Measurements from ENCODE around the gene CAMSAP1. TPM values are rescaled to one million over a fixed set of nuclear protein-coding genes. Genes with fewer than 3 reads are reported as not detected.
"Not testable (repeated sequence)": the region's sequence is repeated elsewhere in the genome, so short reads cannot be mapped to it uniquely, and the experiment has no call there.

CAMSAP1 gene
- total RNA-seq, 1 donor from 2014 or later, result 31.3 TPM

GRCh38 chr9:135921749-135922310 is 14.5 kb upstream of the CAMSAP1 start:
- H3K4me3 ChIP-seq (ENCODE audit: low read length in 3 of 3), result no peak overlapping the region
- H3K27ac ChIP-seq (ENCODE audit: low read depth, low read length), result no peak overlapping the region
- H3K9ac ChIP-seq (ENCODE audit: low read depth in 1 of 3, low read length in 3 of 3), result peak overlapping the region in 1 of 3 donors; percentile 33
- peaks cover under 1 to 11% (median 7%) of the 10 kb centered on the region in 3 donors for H3K4me1 ChIP-seq (ENCODE audit: control insufficient read depth in 3 of 3, insufficient read depth in 3 of 3, low read length in 3 of 3)
- no peaks in the 10 kb centered on the region for H3K9me3 ChIP-seq (ENCODE audit: control insufficient read depth in 3 of 3, low read length in 3 of 3)
- peaks cover 6 to 11% (median 10%) of the 10 kb centered on the region in 3 donors for H3K36me3 ChIP-seq (ENCODE audit: control insufficient read depth in 3 of 3, insufficient read depth in 3 of 3, low read length in 3 of 3)
- H3K27me3 ChIP-seq (ENCODE audit: control insufficient read depth in 3 of 3, insufficient read depth in 3 of 3, low read length in 3 of 3), result no peaks in the 10 kb centered on the region

DNA sequence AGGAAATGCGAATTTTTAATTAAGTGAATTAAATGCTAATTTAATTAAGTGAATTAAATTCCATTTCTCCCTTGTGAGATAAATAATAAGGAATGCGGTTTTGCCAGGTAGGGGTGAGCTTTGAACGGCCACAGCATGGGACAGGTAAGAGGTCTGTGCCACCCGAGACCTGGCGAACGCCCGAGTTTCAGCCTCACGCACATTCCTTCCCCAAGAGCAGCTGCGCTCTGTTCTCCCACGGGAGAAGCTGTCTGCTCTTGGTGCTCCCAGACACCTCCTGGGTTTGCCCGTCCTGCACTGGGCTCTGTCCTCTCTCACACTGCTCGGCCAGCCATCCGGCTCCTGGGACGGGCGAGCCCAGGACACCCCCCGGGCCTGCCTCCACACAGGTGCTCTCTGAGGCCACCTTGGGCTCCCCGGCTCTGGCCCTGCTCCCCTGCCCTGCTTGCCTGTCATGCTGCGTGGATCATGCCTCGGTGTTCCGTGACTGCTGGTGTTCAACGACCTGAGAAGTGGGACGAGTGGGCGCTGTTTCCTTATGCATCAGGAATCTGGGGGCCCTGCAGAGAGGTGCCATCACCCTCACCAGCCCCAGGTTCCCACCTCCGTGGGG is 13.7 kb upstream of the CAMSAP1 start:
- H3K4me1 ChIP-seq (ENCODE audit: control insufficient read depth in 3 of 3, insufficient read depth in 3 of 3, low read length in 3 of 3), result peaks cover 0 to 4% (median 0%) of the 10 kb centered on the region in 3 donors
- no peak overlapping the region for H3K9ac ChIP-seq (ENCODE audit: low read depth in 1 of 3, low read length in 3 of 3)
- no peak overlapping the region for H3K27ac ChIP-seq (ENCODE audit: low read depth, low read length)
- peaks cover 9 to 17% (median 11%) of the 10 kb centered on the region in 3 donors for H3K36me3 ChIP-seq (ENCODE audit: control insufficient read depth in 3 of 3, insufficient read depth in 3 of 3, low read length in 3 of 3)
- H3K27me3 ChIP-seq (ENCODE audit: control insufficient read depth in 3 of 3, insufficient read depth in 3 of 3, low read length in 3 of 3), result no peaks in the 10 kb centered on the region
- no peaks in the 10 kb centered on the region for H3K9me3 ChIP-seq (ENCODE audit: control insufficient read depth in 3 of 3, low read length in 3 of 3)
- H3K4me3 ChIP-seq (ENCODE audit: low read length in 3 of 3), result no peak overlapping the region

DNA sequence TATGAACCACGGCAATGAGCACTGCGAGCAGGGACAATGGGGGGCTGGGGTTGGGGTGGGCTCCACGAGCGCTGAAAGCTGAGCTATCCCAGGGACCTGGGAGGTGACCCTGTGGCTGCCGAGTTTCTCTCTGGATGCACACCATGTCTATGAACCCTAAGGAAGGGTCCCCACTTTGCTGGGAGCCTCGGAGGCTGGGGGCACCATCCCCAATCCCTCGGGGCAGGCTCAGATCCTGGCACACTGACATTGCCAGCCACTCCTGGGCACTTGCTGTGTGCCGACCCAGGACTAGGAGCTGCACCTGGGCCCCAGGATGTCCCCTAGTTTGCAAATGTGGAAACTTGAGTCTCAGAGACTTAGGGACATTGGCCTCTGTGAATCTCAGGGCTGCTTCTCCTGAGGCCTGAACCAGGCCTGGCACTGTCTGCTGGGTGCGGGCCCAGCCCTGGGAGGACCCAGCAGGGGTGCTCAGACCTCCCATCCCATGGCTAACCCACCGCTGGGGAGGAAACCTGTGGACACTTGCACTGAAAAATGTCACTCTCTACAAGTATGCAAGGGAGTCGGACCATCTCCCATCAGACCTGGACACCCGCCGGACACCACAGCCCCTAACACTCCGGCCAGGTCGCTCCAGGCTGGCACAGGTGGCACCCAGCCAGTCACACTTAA is 13.0 kb upstream of the CAMSAP1 start:
- Histone ChIP-seq H3K4me3 (ENCODE audit: low read length in 3 of 3) (no peak overlapping the region), H3K27me3 (ENCODE audit: control insufficient read depth in 3 of 3, insufficient read depth in 3 of 3, low read length in 3 of 3) (no peaks in the 10 kb centered on the region), H3K9ac (ENCODE audit: low read depth in 1 of 3, low read length in 3 of 3) (no peak overlapping the region), H3K27ac (ENCODE audit: low read depth, low read length) (no peak overlapping the region), H3K4me1 (ENCODE audit: control insufficient read depth in 3 of 3, insufficient read depth in 3 of 3, low read length in 3 of 3) (no peaks in the 10 kb centered on the region), H3K36me3 (ENCODE audit: control insufficient read depth in 3 of 3, insufficient read depth in 3 of 3, low read length in 3 of 3) (peaks cover 11 to 20% (median 12%) of the 10 kb centered on the region in 3 donors), H3K9me3 (ENCODE audit: control insufficient read depth in 3 of 3, low read length in 3 of 3) (peaks cover 0 to 1% (median 0%) of the 10 kb centered on the region in 3 donors)

GRCh38 chr9:135919318-135919890 is 12.1 kb upstream of the CAMSAP1 start:
- H3K9me3 ChIP-seq (ENCODE audit: control insufficient read depth in 3 of 3, low read length in 3 of 3), result peaks cover 0 to 3% (median 0%) of the 10 kb centered on the region in 3 donors
- H3K27me3 ChIP-seq (ENCODE audit: control insufficient read depth in 3 of 3, insufficient read depth in 3 of 3, low read length in 3 of 3), result no peaks in the 10 kb centered on the region
- peaks cover 0 to 4% (median 3%) of the 10 kb centered on the region in 3 donors for H3K4me1 ChIP-seq (ENCODE audit: control insufficient read depth in 3 of 3, insufficient read depth in 3 of 3, low read length in 3 of 3)
- H3K4me3 ChIP-seq (ENCODE audit: low read length in 3 of 3), result no peak overlapping the region
- H3K36me3 ChIP-seq (ENCODE audit: control insufficient read depth in 3 of 3, insufficient read depth in 3 of 3, low read length in 3 of 3), result peaks cover 12 to 21% (median 20%) of the 10 kb centered on the region in 3 donors
- H3K27ac ChIP-seq (ENCODE audit: low read depth, low read length), result no peak overlapping the region
- no peak overlapping the region for H3K9ac ChIP-seq (ENCODE audit: low read depth in 1 of 3, low read length in 3 of 3)

GRCh38 chr9:135916227-135916626 is 8.9 kb upstream of the CAMSAP1 start:
- H3K4me1 ChIP-seq (ENCODE audit: control insufficient read depth in 3 of 3, insufficient read depth in 3 of 3, low read length in 3 of 3); H3K9ac ChIP-seq (ENCODE audit: low read depth in 1 of 3, low read length in 3 of 3); H3K27me3 ChIP-seq (ENCODE audit: control insufficient read depth in 3 of 3, insufficient read depth in 3 of 3, low read length in 3 of 3); H3K9me3 ChIP-seq (ENCODE audit: control insufficient read depth in 3 of 3, low read length in 3 of 3); H3K4me3 ChIP-seq (ENCODE audit: low read length in 3 of 3); H3K27ac ChIP-seq (ENCODE audit: low read depth, low read length): not testable (repeated sequence)
- H3K36me3 ChIP-seq (ENCODE audit: control insufficient read depth in 3 of 3, insufficient read depth in 3 of 3, low read length in 3 of 3), result peaks cover 26 to 33% (median 31%) of the 10 kb centered on the region in 3 donors

- Histone ChIP-seq H3K36me3 (ENCODE audit: control insufficient read depth in 3 of 3, insufficient read depth in 3 of 3, low read length in 3 of 3) (peaks cover 29 to 38% (median 35%) of the 10 kb centered on the region in 3 donors), H3K9ac (ENCODE audit: low read depth in 1 of 3, low read length in 3 of 3) (peak overlapping the region in 1 of 3 donors; percentile 3), H3K27ac (ENCODE audit: low read depth, low read length) (no peak overlapping the region), H3K27me3 (ENCODE audit: control insufficient read depth in 3 of 3, insufficient read depth in 3 of 3, low read length in 3 of 3) (no peaks in the 10 kb centered on the region), H3K9me3 (ENCODE audit: control insufficient read depth in 3 of 3, low read length in 3 of 3) (peaks cover 0 to 3% (median 3%) of the 10 kb centered on the region in 3 donors), H3K4me3 (ENCODE audit: low read length in 3 of 3) (no peak overlapping the region), H3K4me1 (ENCODE audit: control insufficient read depth in 3 of 3, insufficient read depth in 3 of 3, low read length in 3 of 3) (peaks cover 0 to 4% (median 3%) of the 10 kb centered on the region in 3 donors)
These were observed 7.6 kb upstream of the CAMSAP1 start for GRCh38 chr9:135914921-135915320.

GRCh38 chr9:135911233-135911632 is 3.9 kb upstream of the CAMSAP1 start:
- not testable (repeated sequence) for H3K27me3 ChIP-seq (ENCODE audit: control insufficient read depth in 3 of 3, insufficient read depth in 3 of 3, low read length in 3 of 3); H3K27ac ChIP-seq (ENCODE audit: low read depth, low read length); H3K4me3 ChIP-seq (ENCODE audit: low read length in 3 of 3); H3K9me3 ChIP-seq (ENCODE audit: control insufficient read depth in 3 of 3, low read length in 3 of 3); H3K9ac ChIP-seq (ENCODE audit: low read depth in 1 of 3, low read length in 3 of 3)
- peaks cover 30 to 36% (median 31%) of the 10 kb centered on the region in 3 donors for H3K36me3 ChIP-seq (ENCODE audit: control insufficient read depth in 3 of 3, insufficient read depth in 3 of 3, low read length in 3 of 3)
- H3K4me1 ChIP-seq (ENCODE audit: control insufficient read depth in 3 of 3, insufficient read depth in 3 of 3, low read length in 3 of 3), result peaks cover 15 to 21% (median 19%) of the 10 kb centered on the region in 3 donors

GRCh38 chr9:135910757-135911156 is 3.4 kb upstream of the CAMSAP1 start:
- Histone ChIP-seq H3K27ac (ENCODE audit: low read depth, low read length) (no peak overlapping the region), H3K27me3 (ENCODE audit: control insufficient read depth in 3 of 3, insufficient read depth in 3 of 3, low read length in 3 of 3) (no peaks in the 10 kb centered on the region), H3K4me1 (ENCODE audit: control insufficient read depth in 3 of 3, insufficient read depth in 3 of 3, low read length in 3 of 3) (peaks cover 16 to 26% (median 24%) of the 10 kb centered on the region in 3 donors), H3K36me3 (ENCODE audit: control insufficient read depth in 3 of 3, insufficient read depth in 3 of 3, low read length in 3 of 3) (peaks cover 26 to 31% (median 31%) of the 10 kb centered on the region in 3 donors), H3K4me3 (ENCODE audit: low read length in 3 of 3) (no peak overlapping the region), H3K9ac (ENCODE audit: low read depth in 1 of 3, low read length in 3 of 3) (no peak overlapping the region), H3K9me3 (ENCODE audit: control insufficient read depth in 3 of 3, low read length in 3 of 3) (peaks cover 0 to 3% (median 3%) of the 10 kb centered on the region in 3 donors)

DNA sequence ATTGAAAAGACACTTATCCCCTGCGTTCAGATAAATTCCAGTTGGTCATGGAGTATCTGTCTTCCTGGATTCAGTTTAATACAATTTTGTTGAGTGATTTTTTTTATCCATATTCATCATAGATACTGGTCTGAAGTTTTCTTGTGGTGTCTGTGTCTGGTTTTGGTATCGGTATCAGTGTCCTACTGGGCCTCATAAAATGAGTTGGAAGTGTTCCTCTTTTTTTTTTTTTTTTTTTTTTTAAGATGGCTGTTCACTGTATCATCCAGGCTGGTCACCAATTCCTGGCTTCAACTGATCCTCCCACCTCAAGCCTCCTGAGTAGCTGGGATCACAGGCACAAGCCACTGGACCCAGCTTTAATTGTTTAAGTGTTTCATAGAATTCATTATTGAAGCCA is 2.9 kb upstream of the CAMSAP1 start:
- no peak overlapping the region for H3K4me3 ChIP-seq (ENCODE audit: low read length in 3 of 3)
- H3K27ac ChIP-seq (ENCODE audit: low read depth, low read length), result no peak overlapping the region
- H3K36me3 ChIP-seq (ENCODE audit: control insufficient read depth in 3 of 3, insufficient read depth in 3 of 3, low read length in 3 of 3), result peaks cover 25 to 31% (median 28%) of the 10 kb centered on the region in 3 donors
- peaks cover 0 to 3% (median 2%) of the 10 kb centered on the region in 3 donors for H3K9me3 ChIP-seq (ENCODE audit: control insufficient read depth in 3 of 3, low read length in 3 of 3)
- no peaks in the 10 kb centered on the region for H3K27me3 ChIP-seq (ENCODE audit: control insufficient read depth in 3 of 3, insufficient read depth in 3 of 3, low read length in 3 of 3)
- peaks cover 22 to 31% (median 29%) of the 10 kb centered on the region in 3 donors for H3K4me1 ChIP-seq (ENCODE audit: control insufficient read depth in 3 of 3, insufficient read depth in 3 of 3, low read length in 3 of 3)
- H3K9ac ChIP-seq (ENCODE audit: low read depth in 1 of 3, low read length in 3 of 3), result no peak overlapping the region
